ENCODE measurements around the gene DHODH. TPM values are rescaled to one million over a fixed set of nuclear protein-coding genes. Genes with fewer than 3 reads are reported as not detected.

The DHODH gene
- total and polyA plus RNA-seq, 2 of the 13 experiments (the other 11 are each of a cell fraction or from before 2014, with no cell fraction given), result 10.7 to 16.4 TPM

DNA sequence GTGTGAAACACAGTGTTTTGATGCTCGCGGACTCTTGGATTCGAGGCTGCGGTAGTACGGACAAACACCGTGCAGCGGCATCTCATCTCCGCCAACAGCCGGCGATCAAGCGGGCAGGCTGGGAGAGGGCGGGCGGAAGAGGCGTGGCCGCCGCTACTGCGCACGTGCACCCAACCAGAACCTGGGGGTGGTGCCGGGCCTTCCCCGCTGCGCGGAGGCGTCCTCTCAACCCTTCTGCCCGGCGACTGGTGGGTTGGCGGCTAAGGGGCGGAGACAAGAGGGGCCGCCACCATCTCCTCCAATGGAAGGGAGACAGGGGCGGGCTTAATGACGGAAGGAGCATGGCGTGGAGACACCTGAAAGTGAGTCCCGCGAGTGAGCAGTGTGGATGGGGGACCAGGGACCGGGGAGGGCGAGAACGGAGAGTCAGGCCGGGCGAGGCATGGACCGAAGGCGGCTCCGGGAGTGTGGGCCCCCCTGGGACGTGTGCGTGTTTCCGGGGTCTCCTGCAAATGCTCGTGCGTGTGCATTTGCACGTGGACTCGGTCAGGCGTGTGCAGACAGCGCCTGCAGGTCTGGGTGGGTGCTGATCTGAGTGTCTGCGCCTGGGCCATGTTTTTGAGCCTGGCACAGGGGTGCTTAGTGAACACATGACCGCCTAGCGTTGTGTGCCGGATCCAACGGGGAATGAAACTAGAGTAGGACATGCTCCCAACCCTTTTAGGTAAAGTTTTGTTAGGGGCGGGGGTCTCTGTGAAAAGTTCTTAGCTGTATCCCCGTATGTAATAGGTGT is at the start of gene DHODH (continued):
- TF ChIP-seq SOX13 (IDR thresholded peaks at IDR 0.05) (no peak), SOX13 (CRISPR knock-in tag; conservative IDR thresholded peaks at IDR 0.05 in 1 of 2, IDR thresholded peaks at IDR 0.05 in 1 of 2) (peak in 1 of 2 experiments; percentile 27; a peak in 2 of 4 replicates), KMT2B (CRISPR knock-in tag; IDR thresholded peaks at IDR 0.05) (peak; percentile 73), RFX5 (IDR thresholded peaks at IDR 0.05; ENCODE audit: low read depth, low read length) (peak; percentile 89), FOSL1 (CRISPR knock-in tag; IDR thresholded peaks at IDR 0.05; ENCODE audit: borderline replicate concordance) (no peak), ZNF75D (CRISPR knock-in tag; IDR thresholded peaks at IDR 0.05; ENCODE audit: borderline replicate concordance) (no peak), ZNF781 (CRISPR knock-in tag; IDR thresholded peaks at IDR 0.05; ENCODE audit: borderline replicate concordance, not compliant biosample characterization) (peak; percentile 93), NFE2L1 (CRISPR knock-in tag; IDR thresholded peaks at IDR 0.05; ENCODE audit: borderline replicate concordance) (peak; percentile 79; the same call in 1 of the 2 replicates), KDM2A (CRISPR knock-in tag; IDR thresholded peaks at IDR 0.05; ENCODE audit: borderline replicate concordance, low read depth) (peak; percentile 78), SYNCRIP (IDR thresholded peaks at IDR 0.05; ENCODE audit: insufficient read depth, low read depth, low read length) (no peak), SRSF1 (optimal IDR thresholded peaks at IDR 0.05; ENCODE audit: low read depth, low read length) (peak; percentile 57), IRX3 (CRISPR knock-in tag; IDR thresholded peaks at IDR 0.05; ENCODE audit: borderline replicate concordance, low read depth) (peak; percentile 74; the same call in 1 of the 2 replicates)
- TF ChIP-seq, protein P1, sequence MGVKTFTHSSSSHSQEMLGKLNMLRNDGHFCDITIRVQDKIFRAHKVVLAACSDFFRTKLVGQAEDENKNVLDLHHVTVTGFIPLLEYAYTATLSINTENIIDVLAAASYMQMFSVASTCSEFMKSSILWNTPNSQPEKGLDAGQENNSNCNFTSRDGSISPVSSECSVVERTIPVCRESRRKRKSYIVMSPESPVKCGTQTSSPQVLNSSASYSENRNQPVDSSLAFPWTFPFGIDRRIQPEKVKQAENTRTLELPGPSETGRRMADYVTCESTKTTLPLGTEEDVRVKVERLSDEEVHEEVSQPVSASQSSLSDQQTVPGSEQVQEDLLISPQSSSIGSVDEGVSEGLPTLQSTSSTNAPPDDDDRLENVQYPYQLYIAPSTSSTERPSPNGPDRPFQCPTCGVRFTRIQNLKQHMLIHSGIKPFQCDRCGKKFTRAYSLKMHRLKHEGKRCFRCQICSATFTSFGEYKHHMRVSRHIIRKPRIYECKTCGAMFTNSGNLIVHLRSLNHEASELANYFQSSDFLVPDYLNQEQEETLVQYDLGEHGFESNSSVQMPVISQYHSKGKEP (CRISPR knock-in tag; IDR thresholded peaks at IDR 0.05), result no peak
- TF ChIP-seq, protein P2, sequence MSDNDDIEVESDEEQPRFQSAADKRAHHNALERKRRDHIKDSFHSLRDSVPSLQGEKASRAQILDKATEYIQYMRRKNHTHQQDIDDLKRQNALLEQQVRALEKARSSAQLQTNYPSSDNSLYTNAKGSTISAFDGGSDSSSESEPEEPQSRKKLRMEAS (IDR thresholded peaks at IDR 0.05), result peak; percentile 93
- TF ChIP-seq, protein P3, sequence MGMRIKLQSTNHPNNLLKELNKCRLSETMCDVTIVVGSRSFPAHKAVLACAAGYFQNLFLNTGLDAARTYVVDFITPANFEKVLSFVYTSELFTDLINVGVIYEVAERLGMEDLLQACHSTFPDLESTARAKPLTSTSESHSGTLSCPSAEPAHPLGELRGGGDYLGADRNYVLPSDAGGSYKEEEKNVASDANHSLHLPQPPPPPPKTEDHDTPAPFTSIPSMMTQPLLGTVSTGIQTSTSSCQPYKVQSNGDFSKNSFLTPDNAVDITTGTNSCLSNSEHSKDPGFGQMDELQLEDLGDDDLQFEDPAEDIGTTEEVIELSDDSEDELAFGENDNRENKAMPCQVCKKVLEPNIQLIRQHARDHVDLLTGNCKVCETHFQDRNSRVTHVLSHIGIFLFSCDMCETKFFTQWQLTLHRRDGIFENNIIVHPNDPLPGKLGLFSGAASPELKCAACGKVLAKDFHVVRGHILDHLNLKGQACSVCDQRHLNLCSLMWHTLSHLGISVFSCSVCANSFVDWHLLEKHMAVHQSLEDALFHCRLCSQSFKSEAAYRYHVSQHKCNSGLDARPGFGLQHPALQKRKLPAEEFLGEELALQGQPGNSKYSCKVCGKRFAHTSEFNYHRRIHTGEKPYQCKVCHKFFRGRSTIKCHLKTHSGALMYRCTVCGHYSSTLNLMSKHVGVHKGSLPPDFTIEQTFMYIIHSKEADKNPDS (CRISPR knock-in tag; IDR thresholded peaks at IDR 0.05), result no peak; the same call in 1 of the 2 replicates
- TF ChIP-seq, protein P4, sequence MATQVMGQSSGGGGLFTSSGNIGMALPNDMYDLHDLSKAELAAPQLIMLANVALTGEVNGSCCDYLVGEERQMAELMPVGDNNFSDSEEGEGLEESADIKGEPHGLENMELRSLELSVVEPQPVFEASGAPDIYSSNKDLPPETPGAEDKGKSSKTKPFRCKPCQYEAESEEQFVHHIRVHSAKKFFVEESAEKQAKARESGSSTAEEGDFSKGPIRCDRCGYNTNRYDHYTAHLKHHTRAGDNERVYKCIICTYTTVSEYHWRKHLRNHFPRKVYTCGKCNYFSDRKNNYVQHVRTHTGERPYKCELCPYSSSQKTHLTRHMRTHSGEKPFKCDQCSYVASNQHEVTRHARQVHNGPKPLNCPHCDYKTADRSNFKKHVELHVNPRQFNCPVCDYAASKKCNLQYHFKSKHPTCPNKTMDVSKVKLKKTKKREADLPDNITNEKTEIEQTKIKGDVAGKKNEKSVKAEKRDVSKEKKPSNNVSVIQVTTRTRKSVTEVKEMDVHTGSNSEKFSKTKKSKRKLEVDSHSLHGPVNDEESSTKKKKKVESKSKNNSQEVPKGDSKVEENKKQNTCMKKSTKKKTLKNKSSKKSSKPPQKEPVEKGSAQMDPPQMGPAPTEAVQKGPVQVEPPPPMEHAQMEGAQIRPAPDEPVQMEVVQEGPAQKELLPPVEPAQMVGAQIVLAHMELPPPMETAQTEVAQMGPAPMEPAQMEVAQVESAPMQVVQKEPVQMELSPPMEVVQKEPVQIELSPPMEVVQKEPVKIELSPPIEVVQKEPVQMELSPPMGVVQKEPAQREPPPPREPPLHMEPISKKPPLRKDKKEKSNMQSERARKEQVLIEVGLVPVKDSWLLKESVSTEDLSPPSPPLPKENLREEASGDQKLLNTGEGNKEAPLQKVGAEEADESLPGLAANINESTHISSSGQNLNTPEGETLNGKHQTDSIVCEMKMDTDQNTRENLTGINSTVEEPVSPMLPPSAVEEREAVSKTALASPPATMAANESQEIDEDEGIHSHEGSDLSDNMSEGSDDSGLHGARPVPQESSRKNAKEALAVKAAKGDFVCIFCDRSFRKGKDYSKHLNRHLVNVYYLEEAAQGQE (IDR thresholded peaks at IDR 0.05; ENCODE audit: borderline replicate concordance in 1 of 2, low read depth in 1 of 2, low read length in 2 of 2), result peak in 1 of 2 experiments; percentile 67; a peak in 1 of 4 replicates
- TF ChIP-seq, protein P5, sequence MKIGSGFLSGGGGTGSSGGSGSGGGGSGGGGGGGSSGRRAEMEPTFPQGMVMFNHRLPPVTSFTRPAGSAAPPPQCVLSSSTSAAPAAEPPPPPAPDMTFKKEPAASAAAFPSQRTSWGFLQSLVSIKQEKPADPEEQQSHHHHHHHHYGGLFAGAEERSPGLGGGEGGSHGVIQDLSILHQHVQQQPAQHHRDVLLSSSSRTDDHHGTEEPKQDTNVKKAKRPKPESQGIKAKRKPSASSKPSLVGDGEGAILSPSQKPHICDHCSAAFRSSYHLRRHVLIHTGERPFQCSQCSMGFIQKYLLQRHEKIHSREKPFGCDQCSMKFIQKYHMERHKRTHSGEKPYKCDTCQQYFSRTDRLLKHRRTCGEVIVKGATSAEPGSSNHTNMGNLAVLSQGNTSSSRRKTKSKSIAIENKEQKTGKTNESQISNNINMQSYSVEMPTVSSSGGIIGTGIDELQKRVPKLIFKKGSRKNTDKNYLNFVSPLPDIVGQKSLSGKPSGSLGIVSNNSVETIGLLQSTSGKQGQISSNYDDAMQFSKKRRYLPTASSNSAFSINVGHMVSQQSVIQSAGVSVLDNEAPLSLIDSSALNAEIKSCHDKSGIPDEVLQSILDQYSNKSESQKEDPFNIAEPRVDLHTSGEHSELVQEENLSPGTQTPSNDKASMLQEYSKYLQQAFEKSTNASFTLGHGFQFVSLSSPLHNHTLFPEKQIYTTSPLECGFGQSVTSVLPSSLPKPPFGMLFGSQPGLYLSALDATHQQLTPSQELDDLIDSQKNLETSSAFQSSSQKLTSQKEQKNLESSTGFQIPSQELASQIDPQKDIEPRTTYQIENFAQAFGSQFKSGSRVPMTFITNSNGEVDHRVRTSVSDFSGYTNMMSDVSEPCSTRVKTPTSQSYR (CRISPR knock-in tag; IDR thresholded peaks at IDR 0.05; ENCODE audit: borderline replicate concordance), result no peak
